ENCODE results near the gene MINDY3.
"Not testable (repeated sequence)": the region's sequence is repeated elsewhere in the genome, so short reads cannot be mapped to it uniquely, and the experiment has no call there.

The MINDY3 gene

DNA sequence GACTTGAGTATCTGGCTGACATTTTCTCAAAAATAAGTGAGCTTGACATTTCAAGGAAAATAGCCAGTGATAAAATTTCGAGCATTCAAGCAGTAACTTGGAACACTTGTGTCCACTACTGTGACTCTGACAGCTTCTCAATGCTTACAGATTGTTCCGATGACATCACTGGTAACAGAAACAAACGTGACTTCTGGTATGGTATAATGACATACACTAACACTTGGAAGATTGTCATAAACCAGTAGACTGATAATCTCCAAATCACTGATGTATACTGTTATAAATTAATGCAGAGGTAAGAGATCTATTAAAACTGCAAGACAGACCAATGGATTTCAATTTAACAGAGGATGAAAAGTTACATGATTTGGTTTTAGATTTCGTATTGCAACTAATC, 6.5 kb downstream of the MINDY3 start:
- DNase-seq = no peak

DNA sequence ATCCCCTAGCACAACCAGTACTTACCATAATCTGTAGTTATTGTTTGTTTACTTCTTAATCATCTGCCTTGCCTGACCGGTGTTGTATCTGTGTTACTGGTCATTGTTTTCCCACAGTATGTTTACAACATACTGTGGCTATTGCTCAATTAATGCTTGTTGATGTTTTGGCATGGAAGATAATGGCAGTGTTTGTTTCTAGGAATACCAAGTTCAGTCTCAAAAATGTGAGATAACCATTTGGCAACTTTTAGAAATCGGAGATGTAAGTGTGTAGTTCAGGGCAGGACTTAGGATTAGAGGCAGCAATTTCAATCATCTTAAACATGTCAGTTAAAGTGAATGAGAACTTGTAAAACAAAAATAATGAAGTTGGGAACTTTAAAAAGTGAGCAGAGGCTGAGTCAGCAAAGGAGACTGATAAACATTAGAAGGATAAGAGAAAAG, 8.2 kb downstream of the MINDY3 start:
- DNase-seq = peak; percentile 24

DNA sequence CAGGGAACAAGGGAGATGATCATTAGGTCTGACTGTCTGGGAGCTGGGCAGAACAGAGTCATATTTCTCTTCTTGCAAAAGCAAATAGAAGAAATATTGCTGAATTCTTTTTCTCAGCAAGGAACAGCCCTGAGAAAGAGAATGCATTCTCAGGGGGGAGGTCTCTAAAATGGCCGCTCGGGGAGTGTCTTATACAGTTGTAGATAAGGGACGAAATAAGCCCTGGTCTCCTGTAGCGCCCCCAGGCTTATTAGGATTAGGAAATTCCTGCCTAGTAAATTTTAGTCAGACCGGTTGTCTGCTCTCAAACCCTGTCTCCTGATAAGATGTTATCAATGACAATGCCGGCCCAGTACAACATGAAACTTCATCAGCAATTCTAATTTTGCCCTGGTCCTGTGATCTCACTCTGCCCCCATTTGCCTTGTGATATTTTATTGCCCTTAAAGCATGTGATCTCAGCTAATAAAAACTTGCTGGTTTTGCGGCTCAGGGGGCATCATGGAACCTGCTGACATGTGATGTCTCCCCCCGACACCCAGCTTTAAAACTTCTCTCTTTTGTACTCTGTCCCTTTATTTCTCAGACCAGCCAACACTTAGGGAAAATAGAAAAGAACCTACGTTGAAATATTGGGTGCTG, 9.8 kb downstream of the MINDY3 start:
- DNase-seq = not testable (repeated sequence)

DNA sequence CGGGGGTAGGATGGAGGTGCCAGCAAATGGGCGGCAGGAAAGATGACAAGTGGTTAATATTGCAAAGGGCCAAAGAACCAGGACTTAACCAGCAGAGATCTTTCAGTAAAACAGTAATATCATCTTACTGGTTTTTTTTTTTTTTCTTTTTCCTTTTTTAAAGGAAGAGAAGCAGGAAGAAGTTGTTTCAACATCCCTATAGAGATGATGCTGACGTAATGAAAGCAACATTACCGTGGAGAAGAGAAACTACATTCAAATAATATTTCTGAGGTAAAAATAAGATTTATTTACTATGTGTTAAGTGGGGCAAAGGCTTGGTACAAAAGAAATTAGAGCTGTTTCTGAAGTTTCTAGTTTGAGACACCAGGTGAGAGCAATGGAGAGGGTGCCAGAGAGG, 11.0 kb downstream of the MINDY3 start:
- peak; percentile 79 for DNase-seq

DNA sequence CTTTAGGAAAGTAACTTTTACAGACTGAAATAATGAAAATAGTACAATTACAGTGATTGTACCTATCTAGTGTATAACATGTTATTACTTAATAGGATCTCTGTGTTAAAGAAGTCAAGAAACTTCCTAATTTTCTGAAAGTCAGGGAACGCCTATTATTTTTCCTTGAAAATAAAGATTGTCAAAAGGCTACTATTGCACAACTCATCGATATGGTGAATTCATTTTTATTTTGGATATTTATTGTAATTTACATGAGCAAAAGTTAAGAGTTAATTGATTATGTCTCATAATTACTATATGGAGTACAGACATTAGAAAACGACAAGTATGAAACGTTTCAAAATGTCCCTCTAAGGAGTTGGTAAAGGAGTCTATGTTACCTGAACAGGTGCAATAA, 12.8 kb downstream of the MINDY3 start:
- no peak for DNase-seq

DNA sequence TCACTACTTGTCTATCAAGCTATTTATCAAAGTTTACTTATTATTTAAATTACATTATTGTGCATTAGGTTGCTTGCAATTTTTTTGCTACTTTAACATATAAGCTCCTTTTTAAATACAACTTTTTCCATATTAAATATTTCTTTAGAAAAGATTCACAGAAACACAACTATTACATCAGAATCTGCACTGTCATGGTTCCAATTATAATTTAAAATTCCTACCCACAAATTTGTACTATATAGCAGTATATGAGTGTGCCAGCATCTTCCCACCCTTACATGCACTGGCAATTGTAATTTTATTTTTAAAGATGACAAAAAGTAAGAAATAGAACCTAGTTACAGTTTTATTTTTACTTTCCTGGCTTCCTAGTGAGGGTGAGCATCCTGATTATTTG, 15.8 kb downstream of the MINDY3 start:
- no peak for DNase-seq

DNA sequence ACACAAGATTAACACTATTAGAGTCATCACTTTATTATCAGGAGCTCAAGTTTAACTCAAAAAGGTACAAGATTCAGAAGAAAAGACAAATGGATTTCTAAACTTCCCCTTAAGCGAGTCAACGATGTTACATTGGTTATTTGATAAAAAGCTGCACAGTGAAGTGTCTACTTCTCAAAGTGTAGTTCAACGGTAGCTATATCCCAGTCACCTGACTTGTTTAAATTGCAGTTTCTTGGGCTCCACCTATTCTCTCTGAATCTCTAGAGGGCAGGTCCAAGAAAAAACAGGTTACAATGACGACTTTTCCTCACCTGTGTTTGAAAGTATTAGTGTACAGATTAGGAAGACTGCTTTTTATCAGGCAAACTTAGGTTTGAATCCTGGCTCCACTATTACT, 16.6 kb downstream of the MINDY3 start:
- no peak for DNase-seq

DNA sequence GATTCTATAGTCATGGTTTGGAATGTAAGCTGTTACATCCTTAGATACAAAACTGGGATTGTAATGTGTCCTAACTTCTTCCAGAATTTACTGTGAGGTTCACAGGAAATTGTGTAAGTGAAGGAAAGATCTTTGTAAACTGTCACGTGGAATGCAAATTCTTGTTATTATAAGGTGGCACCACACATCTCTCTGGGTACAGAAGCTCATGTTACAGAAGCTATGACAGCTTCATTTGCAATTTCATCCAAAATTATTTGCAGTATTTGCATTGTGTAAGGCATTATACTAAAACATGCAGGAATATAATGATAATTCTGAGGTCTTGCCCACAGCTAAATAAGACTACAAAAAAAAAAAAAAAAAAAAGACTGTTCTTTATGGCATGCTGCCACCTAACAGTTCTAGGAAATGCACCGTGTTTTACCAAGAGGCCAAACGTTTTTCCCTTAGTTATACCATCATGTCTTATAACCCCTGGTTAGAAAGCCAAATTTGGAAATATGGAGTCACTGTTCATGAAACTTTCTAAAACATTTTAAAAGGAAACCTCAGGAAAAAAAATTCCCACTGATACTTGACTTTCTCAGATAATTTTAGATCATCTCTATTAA, 17.6 kb downstream of the MINDY3 start:
- peak; percentile 28 for DNase-seq

DNA sequence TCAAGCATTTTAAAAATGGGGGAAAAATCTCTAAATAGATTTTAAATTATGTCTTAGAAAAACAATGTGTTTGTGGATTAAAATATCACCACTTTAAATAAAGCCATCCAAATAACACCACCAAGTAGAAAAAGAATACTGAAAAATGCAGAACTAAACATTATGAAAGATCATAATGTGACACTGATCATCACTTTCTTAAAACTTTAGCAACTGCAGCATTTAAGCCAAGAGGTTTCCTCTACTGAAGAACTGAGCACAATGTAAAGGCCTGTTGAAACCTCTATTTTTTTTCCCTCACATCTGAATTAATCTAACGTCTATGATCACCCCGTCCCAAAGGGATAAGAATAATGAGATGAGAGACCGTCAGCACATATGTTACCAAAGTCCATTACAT, 18.6 kb downstream of the MINDY3 start:
- peak; percentile 59 for DNase-seq

DNA sequence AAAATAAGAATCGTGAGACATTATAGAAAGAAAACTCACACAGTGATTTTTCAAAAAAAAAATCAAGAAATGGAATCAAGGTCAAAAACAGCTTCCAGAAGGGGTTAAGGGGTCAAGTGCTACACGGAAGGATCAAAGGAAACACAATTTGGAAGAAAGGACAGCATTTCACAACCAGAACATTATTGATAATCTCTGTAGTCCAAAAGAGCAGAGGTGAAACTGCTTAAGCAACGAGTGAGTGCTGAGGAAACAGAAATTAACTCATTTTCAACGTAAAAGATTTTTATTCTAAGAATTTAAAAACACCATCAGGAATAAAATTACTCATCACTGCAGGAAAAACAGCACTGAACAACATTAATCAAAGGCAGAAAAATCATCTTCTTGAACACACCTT, 23.5 kb downstream of the MINDY3 start:
- no peak for DNase-seq

DNA sequence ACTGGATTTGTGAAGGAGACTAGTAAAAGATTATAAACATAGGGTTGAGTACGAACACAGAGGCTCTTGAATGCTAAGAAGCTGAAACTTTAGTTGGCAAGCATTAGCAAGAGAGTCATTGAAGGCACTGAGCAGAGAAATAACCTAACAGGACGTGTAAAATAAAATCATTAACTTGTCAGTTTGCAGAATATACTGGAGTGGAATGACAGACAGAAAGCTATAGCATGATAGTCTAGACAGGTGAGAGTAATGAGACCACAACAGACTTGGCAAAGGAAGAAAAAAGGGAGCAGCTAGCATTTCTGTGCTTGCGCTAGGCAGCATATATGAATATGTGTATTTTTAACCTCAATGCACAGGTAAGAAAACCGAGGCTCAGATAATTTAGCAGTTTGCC, 30.8 kb downstream of the MINDY3 start:
- DNase-seq = no peak

DNA sequence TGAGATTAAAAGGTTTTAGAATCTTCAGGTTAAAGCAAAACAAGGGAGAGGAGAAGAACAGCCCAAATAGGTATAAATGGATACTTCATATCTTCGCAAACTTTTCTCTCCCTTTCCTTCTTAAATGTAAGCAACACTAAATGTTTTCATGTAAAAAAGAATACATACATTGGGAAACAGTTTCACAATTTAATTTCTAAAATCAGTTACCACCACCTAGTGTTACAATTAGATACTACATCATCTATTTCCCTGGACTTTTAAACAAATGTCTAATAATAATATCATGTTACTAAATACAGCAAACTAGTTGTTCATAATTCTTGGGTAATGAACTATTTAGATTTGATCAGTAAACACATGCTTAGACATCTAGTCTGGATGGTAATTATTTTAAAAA, 35.8 kb downstream of the MINDY3 start:
- DNase-seq = peak; percentile 44

DNA sequence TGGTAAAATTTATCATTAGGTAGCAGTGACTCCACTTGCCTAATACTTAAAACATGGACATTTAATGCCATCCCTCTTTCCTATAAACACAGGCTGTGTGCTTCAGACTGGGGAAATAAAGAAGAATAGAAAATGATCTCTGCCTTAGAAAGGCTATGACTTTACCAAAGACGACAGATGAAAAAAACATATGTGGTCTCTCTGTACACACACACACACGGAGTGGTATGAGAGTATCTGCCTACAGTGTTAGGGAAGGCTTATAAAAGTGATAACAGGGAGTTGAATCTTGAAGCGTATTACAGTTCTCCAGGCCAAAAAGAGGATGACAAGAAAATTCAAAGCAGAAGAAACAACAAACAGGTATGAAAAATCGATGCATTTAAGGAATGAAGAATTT, 38.2 kb downstream of the MINDY3 start:
- DNase-seq = no peak

DNA sequence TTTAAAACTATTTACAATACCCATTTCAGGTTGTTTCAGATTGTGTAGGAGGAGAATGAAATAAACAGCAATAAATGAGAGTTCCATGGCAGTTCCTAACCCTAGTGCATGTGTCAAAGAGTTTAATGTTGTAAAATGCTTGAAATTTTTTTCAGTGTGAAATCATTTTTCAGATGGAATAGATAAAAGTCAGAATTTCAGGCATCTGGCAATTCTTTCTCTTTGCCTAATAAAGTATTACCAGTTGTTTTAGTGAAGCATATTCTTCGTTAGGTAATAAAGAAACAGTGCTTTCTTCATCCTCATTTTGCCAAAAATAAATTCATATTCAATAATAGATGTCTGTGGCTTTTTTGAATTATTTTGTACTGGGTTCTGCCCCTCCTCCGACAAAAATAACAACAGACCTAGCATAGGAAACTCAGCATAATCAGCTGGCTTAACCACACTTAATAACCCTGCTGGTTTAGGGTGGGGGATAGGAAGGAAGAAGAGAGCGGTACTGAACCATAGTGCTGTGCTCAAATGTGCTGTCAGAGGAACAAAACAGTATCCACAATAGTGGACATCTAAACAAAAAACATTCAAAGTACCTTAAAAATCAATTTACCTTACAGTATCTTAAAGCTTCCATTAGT, 39.1 kb downstream of the MINDY3 start:
- no peak for DNase-seq

DNA sequence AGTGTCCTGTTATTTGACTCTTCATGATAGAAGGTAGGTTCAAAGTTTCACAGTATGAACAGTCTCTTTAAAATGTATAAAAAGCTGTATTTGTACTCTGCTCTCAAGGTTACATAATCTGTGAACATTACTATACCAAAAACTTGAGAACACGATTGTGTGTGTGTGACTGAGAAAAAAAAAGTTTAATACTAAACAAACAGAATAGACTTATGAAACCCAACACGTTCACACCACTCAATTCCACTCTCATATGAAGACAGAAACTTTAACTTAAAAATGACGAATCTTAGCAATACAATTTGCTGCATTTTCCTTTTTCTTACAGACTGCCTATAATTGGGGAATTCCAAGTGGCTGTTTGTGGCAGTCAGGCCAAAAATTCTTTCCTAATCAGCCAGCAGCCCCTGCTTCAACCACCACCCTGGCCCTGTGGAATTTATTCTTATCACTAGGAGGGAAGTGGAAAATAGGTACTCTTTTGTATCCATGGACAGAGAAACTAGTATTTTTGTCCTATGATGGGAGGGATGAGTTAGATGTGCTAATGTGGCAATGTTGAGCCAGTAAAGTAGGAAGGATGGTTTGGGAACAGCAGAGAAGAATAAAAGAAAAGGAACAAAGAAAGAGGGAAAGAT, 42.8 kb downstream of the MINDY3 start:
- no peak for DNase-seq

DNA sequence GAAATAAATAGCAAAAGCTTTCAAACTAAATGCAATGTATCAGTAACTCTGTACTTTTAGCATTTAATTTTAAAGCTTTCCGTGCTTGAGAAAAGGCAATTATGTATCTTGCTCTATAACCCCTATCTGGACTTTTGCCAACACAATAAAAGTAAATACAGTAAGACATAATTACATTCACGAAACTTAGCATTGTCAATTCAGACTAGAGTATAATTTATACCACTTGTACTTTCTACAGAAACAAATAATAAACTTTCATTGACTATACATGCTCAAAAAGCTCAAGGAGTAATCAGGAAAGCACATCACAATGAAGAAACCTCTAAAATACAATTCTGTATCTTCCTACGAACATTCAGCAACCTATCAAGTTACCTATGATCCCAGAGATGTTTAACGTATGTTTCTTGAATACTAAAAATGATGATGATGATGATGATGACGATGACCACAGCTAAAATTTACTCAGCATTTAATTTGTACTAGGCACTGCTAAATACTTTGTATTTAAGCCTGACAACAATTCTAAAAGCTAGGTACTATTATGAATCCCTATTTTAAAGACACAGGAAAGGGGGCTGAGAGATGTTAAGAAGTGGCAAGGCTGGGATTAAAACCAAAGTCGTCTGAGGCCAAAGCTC, 44.9 kb downstream of the MINDY3 start:
- no peak for DNase-seq

DNA sequence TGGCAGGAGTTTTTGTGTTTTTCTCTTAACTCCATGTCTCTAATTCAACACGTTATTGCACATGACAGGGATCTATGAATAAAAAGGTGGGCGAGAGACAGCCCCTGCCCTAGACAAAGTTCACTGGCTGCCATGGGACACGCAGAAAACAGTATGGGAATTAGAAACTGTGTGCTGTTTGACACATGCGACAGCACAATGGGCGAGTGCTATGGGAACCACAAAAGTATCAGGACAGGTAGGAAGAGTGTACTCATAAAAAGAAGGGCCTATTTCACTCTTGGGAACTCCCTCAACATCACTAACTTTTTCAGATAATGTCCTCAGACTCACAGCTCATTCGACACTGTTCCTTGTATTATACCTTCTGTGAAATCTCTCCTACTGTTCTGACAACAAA, 45.7 kb downstream of the MINDY3 start:
- DNase-seq = no peak

DNA sequence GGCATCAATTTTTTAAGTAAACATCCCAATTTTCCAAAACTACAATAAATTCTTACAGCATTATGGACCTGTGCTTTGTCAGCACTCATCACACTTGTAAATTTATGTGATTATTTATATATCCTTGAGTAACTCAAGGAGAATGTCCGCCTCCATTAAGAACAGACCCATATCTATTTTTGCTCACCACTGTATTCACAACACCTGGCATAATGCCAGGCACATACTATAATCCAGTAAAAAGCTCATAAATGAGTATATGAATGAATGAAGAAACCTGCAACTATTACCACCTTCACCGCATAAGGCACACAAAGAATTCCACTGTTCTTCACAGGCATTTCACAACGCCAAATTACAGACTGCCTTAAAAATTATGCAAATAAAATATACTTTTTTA, 46.9 kb downstream of the MINDY3 start:
- DNase-seq = no peak

DNA sequence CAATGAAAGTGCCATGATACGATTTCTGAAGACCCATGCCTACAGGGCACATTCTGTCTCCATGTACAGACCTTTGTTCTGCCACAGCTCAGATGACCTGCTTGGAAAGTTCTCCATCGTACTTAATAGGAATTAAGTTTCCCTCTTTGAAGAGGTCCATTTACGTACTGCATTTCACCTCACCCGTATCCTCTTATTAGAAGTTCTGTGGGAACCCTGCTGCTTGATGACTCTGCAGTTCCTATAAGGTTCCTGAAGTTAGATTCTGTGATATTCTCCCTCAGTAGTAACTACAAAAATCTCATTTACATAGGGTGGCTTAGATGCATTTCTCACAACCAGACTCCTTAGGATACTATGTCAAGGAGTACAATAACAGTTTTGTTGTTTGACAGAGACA, 50.9 kb downstream of the MINDY3 start:
- DNase-seq = no peak

DNA sequence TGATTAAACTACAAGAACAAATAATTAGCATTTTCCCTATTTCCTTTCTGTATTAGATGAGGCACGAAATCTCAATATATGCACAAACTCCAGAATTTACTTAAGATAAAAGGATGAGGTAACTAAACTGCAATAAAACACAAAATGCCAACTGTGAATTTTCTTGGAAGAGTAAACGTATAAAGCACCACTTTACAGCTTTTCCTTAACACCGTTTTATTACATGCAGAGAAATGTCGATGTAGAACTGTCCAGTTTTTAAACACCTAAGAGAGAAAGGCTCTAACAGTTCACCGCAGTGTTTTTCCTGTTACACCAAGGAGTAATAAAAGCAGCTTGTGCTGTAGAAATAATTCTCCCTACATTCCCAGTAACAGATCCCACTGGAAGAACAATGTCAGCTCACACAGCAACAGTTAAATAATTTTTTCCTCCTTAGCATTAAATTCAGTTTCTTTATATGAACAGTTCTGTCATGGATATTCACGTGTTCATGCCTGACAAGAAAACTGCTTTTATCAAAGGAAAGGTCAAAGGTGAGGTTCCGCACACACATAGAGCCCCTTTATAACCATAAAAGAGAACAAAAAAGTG, 52.0 kb downstream of the MINDY3 start:
- DNase-seq = no peak

DNA sequence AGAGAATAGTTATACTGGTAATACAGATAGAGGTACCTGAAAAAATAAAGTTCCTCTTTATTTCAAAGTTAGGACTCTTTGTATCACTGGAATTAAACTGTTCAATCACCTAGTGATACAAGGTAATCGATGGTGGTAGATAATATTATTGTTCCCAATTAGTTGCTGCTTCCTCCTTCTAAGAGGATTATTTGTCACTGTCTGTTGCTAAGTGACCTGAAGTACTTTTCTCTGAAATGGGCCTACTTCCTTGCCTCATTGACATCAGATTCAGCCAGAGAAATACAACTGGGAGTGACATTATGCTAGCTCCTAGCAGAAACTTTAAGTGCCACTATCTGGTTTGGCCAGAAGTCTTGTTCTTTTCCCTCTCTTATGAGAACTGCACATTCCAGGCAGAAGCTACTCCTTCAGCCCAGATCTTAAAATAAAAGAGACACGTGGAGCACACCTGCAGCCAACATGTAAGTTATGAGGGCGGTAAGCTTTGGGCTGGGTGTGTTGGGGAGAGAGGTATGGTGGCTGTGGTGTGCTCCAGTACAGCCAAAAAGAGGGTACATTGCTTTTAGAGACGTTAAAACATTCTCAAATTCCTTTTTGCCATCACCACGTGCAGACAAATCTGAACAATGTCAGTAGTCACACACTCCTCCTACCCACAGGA, 54.8 kb downstream of the MINDY3 start:
- DNase-seq = no peak

DNA sequence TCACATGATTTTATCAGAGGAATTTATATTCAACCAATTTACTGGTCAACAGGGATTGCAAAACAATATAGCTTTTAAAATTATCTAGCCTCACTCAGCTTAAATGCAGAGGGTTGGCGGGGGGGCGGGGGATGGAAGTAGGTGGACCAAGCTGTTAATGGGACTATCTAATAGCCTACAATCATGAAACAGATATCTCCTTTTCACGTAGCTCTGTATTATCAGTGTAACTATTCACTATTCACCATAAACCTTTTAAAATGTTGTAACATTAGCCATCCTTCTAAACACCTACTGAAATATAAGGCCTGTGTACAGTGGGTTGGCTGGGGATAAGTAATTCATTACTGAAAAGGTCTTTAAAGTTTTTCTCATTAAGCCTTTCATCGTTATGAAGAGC, 56.2 kb downstream of the MINDY3 start:
- DNase-seq = no peak

All from inflammatory macrophage treated with lipopolysaccharide for 4 hours (primary cell).